HG03342 (cell line): ENCODE data around the gene PPP2R1B.

ENCODE experiments used
- ATAC-seq: cut with Tn5 transposase; IDR thresholded peaks from one replicate; pipeline ENCODE4 v1.9.1; 2021; ENCODE audit warnings: mild to moderate bottlenecking, moderate library complexity; ENCODE audit not compliant: unreplicated experiment

PPP2R1B gene

GRCh38 chr11:111749646-111750045, 16.5 kb downstream of the PPP2R1B start:
- no peak for ATAC-seq

GRCh38 chr11:111748035-111748804, 18.0 kb downstream of the PPP2R1B start:
- ATAC-seq = no peak

GRCh38 chr11:111745719-111746504, 20.3 kb downstream of the PPP2R1B start:
- no peak for ATAC-seq

GRCh38 chr11:111743700-111744099, 22.5 kb downstream of the PPP2R1B start:
- ATAC-seq = no peak

- ATAC-seq = no peak
Measured at GRCh38 chr11:111741751-111742150, 24.4 kb downstream of the PPP2R1B start.

- no peak for ATAC-seq
Measured at GRCh38 chr11:111739299-111739698, 26.9 kb downstream of the PPP2R1B start.

GRCh38 chr11:111737444-111738210, 28.6 kb downstream of the PPP2R1B start:
- no peak for ATAC-seq

- no peak for ATAC-seq
Measured at GRCh38 chr11:111736621-111737443, 29.4 kb downstream of the PPP2R1B start.

- ATAC-seq = no peak
Measured at GRCh38 chr11:111736181-111736590, 30.0 kb downstream of the PPP2R1B start.

- no peak for ATAC-seq
Measured at GRCh38 chr11:111735262-111736116, 30.7 kb downstream of the PPP2R1B start.

GRCh38 chr11:111734954-111735261, 31.3 kb downstream of the PPP2R1B start:
- ATAC-seq = no peak

GRCh38 chr11:111734101-111734953, 31.9 kb downstream of the PPP2R1B start:
- ATAC-seq = no peak

GRCh38 chr11:111733611-111734088, 32.5 kb downstream of the PPP2R1B start:
- ATAC-seq = no peak

GRCh38 chr11:111733016-111733415, 33.2 kb downstream of the PPP2R1B start:
- ATAC-seq = no peak

GRCh38 chr11:111731821-111732220, 34.4 kb downstream of the PPP2R1B start:
- ATAC-seq = no peak

- ATAC-seq = no peak
Measured at GRCh38 chr11:111730871-111731591, 35.2 kb downstream of the PPP2R1B start.

GRCh38 chr11:111729831-111730311, 36.3 kb downstream of the PPP2R1B start:
- no peak for ATAC-seq
